Measurements from ENCODE around the gene NDUFA8.

Gene NDUFA8

DNA sequence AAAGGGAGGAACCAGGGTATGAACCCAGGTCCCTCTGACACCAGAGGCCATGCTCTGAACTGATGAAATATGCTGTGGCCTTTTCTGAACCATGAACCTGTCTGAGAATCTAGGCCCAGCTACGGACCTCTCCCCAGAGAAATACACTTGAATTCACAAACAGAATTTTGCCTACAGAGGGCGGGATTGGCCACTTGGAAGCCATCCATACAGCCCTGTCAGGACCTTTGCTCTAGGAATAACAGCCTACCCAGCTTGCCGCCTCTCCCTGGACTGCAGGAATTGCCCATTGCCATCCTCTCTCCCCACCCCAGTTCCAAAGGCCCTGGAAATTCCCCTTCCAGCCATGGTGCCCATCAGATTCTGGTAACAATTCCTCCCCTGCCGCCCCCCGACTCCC lies 26.7 kb upstream of the NDUFA8 start:
- no peak for DNase-seq
- 96% methylated on average over 5 of the region's 5 CpGs for WGBS (ENCODE audit: insufficient coverage)
- POLR2A ChIA-PET = no interaction called here
- H3K36me3 ChIP-seq (ENCODE audit: control insufficient read depth in 4 of 4, insufficient read depth in 4 of 4, low read length in 3 of 4) = no peaks in the 10 kb centered on the region
- CTCF ChIA-PET = interaction anchor here (1.0 to 1.1 kb wide), 2 partner anchors 14 to 22 kb away, joined by 3 read pairs; no protein-coding TSS in a partner anchor
- H3K9me3 ChIP-seq (ENCODE audit: control extremely low read depth in 1 of 5, control insufficient read depth in 4 of 5, insufficient read depth in 2 of 5, low read depth in 1 of 5, low read length in 4 of 5) = no peaks in the 10 kb centered on the region
- H3K4me1 ChIP-seq (ENCODE audit: control extremely low read depth in 1 of 4, control insufficient read depth in 4 of 4, insufficient read depth in 4 of 4, low read length in 3 of 4) = no peaks in the 10 kb centered on the region
- H3K27ac ChIP-seq (ENCODE audit: insufficient read depth in 1 of 2, low read depth in 1 of 2, low read length in 2 of 2, poor library complexity in 1 of 2, severe bottlenecking in 2 of 2) = no peak overlapping the region
- no peak overlapping the region for H3K4me3 ChIP-seq (ENCODE audit: control insufficient read depth in 1 of 7, extremely low read depth in 1 of 7, insufficient read depth in 4 of 7, low read depth in 2 of 7, low read length in 6 of 7)
- H3K27me3 ChIP-seq (replicated peaks in 2 of 5; ENCODE audit: control insufficient read depth in 4 of 5, insufficient read depth in 5 of 5, low read length in 4 of 5) = no peaks in the 10 kb centered on the region

DNA sequence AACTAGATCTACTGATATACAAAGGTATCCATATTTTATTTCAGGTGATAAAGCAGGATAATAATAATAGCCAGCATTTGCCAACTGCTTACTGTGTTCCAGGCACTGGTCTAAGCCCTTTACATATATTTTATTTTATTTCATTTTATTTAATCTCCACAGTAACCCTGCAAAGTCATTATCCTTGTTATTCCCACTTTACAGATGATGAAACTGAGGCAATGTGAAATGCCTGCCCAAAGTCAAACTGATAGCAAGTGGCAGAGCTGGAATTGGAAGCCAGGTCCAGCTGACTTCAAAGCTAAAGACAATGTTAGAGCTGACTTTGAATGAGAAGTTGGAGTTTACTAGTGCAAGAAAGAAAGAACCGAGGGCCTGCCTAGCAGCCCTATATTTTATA lies 25.0 kb upstream of the NDUFA8 start:
- ChIA-PET CTCF (interaction anchor here (0.7 to 1.0 kb wide), 2 partner anchors 17 to 39 kb away, joined by 3 read pairs; no protein-coding TSS in a partner anchor), POLR2A (no interaction called here)
- no peak overlapping the region for H3K4me3 ChIP-seq (ENCODE audit: control insufficient read depth in 1 of 7, extremely low read depth in 1 of 7, insufficient read depth in 4 of 7, low read depth in 2 of 7, low read length in 6 of 7)
- no peaks in the 10 kb centered on the region for H3K9me3 ChIP-seq (ENCODE audit: control extremely low read depth in 1 of 5, control insufficient read depth in 4 of 5, insufficient read depth in 2 of 5, low read depth in 1 of 5, low read length in 4 of 5)
- DNase-seq = no peak
- no CpG with 5 or more reads among the region's 1 CpG for WGBS (ENCODE audit: insufficient coverage)
- no peaks in the 10 kb centered on the region for H3K36me3 ChIP-seq (ENCODE audit: control insufficient read depth in 4 of 4, insufficient read depth in 4 of 4, low read length in 3 of 4)
- H3K4me1 ChIP-seq (ENCODE audit: control extremely low read depth in 1 of 4, control insufficient read depth in 4 of 4, insufficient read depth in 4 of 4, low read length in 3 of 4) = peaks cover 0 to 4% (median 0%) of the 10 kb centered on the region in 4 experiments
- H3K27me3 ChIP-seq (replicated peaks in 2 of 5; ENCODE audit: control insufficient read depth in 4 of 5, insufficient read depth in 5 of 5, low read length in 4 of 5) = no peaks in the 10 kb centered on the region
- H3K27ac ChIP-seq (ENCODE audit: insufficient read depth in 1 of 2, low read depth in 1 of 2, low read length in 2 of 2, poor library complexity in 1 of 2, severe bottlenecking in 2 of 2) = no peak overlapping the region

GRCh38 chr9:122183501-122183900 lies 23.9 kb upstream of the NDUFA8 start:
- Histone ChIP-seq H3K9me3 (ENCODE audit: control extremely low read depth in 1 of 5, control insufficient read depth in 4 of 5, insufficient read depth in 2 of 5, low read depth in 1 of 5, low read length in 4 of 5) (no peaks in the 10 kb centered on the region), H3K36me3 (ENCODE audit: control insufficient read depth in 4 of 4, insufficient read depth in 4 of 4, low read length in 3 of 4) (no peaks in the 10 kb centered on the region), H3K4me3 (ENCODE audit: control insufficient read depth in 1 of 7, extremely low read depth in 1 of 7, insufficient read depth in 4 of 7, low read depth in 2 of 7, low read length in 6 of 7) (no peak overlapping the region), H3K4me1 (ENCODE audit: control extremely low read depth in 1 of 4, control insufficient read depth in 4 of 4, insufficient read depth in 4 of 4, low read length in 3 of 4) (peaks cover 0 to 5% (median 0%) of the 10 kb centered on the region in 4 experiments), H3K27me3 (replicated peaks in 2 of 5; ENCODE audit: control insufficient read depth in 4 of 5, insufficient read depth in 5 of 5, low read length in 4 of 5) (no peaks in the 10 kb centered on the region), H3K27ac (ENCODE audit: insufficient read depth in 1 of 2, low read depth in 1 of 2, low read length in 2 of 2, poor library complexity in 1 of 2, severe bottlenecking in 2 of 2) (no peak overlapping the region)
- 93% methylated on average over 7 of the region's 7 CpGs for WGBS (ENCODE audit: insufficient coverage)
- ChIA-PET POLR2A (no interaction called here), CTCF (interaction anchor here (1.2 to 1.5 kb wide), 2 partner anchors 13 to 38 kb away, joined by 4 to 6 read pairs; no protein-coding TSS in a partner anchor)
- no peak for DNase-seq

GRCh38 chr9:122180633-122181032 lies 21.1 kb upstream of the NDUFA8 start:
- WGBS (ENCODE audit: insufficient coverage) = 67% methylated on average over 2 of the region's 4 CpGs
- Histone ChIP-seq H3K4me1 (ENCODE audit: control extremely low read depth in 1 of 4, control insufficient read depth in 4 of 4, insufficient read depth in 4 of 4, low read length in 3 of 4) (peaks cover 0 to 5% (median 0%) of the 10 kb centered on the region in 4 experiments), H3K4me3 (ENCODE audit: control insufficient read depth in 1 of 7, extremely low read depth in 1 of 7, insufficient read depth in 4 of 7, low read depth in 2 of 7, low read length in 6 of 7) (no peak overlapping the region), H3K27me3 (replicated peaks in 2 of 5; ENCODE audit: control insufficient read depth in 4 of 5, insufficient read depth in 5 of 5, low read length in 4 of 5) (no peaks in the 10 kb centered on the region), H3K36me3 (ENCODE audit: control insufficient read depth in 4 of 4, insufficient read depth in 4 of 4, low read length in 3 of 4) (no peaks in the 10 kb centered on the region), H3K9me3 (ENCODE audit: control extremely low read depth in 1 of 5, control insufficient read depth in 4 of 5, insufficient read depth in 2 of 5, low read depth in 1 of 5, low read length in 4 of 5) (no peaks in the 10 kb centered on the region), H3K27ac (ENCODE audit: insufficient read depth in 1 of 2, low read depth in 1 of 2, low read length in 2 of 2, poor library complexity in 1 of 2, severe bottlenecking in 2 of 2) (no peak overlapping the region)
- ChIA-PET POLR2A (no interaction called here), CTCF (interaction anchor here (1.2 kb wide), 2 partner anchors 13 to 33 kb away, joined by 3 to 4 read pairs; no protein-coding TSS in a partner anchor)
- no peak for DNase-seq

DNA sequence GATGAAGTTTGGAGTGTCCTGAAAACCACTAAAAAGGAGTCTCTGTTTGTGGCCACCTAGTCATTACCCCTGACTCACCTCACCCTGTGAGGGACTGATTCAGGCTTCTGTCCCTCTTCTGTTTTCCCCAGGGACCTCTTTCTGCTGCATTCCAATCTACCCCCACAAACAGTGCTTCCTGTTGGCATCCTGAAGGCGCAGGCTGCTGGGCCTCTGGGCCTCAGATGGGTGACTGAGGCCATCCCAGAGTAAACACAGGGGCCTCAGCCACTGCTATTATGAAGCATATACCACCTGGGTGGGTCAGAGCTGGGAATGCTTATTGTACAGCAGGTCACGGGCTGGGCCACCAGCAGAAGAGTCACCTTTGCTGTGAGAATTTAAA lies 20.1 kb upstream of the NDUFA8 start:
- no peaks in the 10 kb centered on the region for H3K9me3 ChIP-seq (ENCODE audit: control extremely low read depth in 1 of 5, control insufficient read depth in 4 of 5, insufficient read depth in 2 of 5, low read depth in 1 of 5, low read length in 4 of 5)
- POLR2A ChIA-PET = no interaction called here
- H3K4me1 ChIP-seq (ENCODE audit: control extremely low read depth in 1 of 4, control insufficient read depth in 4 of 4, insufficient read depth in 4 of 4, low read length in 3 of 4) = peaks cover 0 to 5% (median 0%) of the 10 kb centered on the region in 4 experiments
- no peak for DNase-seq
- no peak overlapping the region for H3K27ac ChIP-seq (ENCODE audit: insufficient read depth in 1 of 2, low read depth in 1 of 2, low read length in 2 of 2, poor library complexity in 1 of 2, severe bottlenecking in 2 of 2)
- CTCF ChIA-PET = interaction anchor here (1.2 kb wide), 1 partner anchor 34 kb away, joined by 3 read pairs; no protein-coding TSS in a partner anchor
- no peak overlapping the region for H3K4me3 ChIP-seq (ENCODE audit: control insufficient read depth in 1 of 7, extremely low read depth in 1 of 7, insufficient read depth in 4 of 7, low read depth in 2 of 7, low read length in 6 of 7)
- no peaks in the 10 kb centered on the region for H3K36me3 ChIP-seq (ENCODE audit: control insufficient read depth in 4 of 4, insufficient read depth in 4 of 4, low read length in 3 of 4)
- WGBS (ENCODE audit: insufficient coverage) = 100% methylated on average over 1 of the region's 2 CpGs
- H3K27me3 ChIP-seq (replicated peaks in 2 of 5; ENCODE audit: control insufficient read depth in 4 of 5, insufficient read depth in 5 of 5, low read length in 4 of 5) = no peaks in the 10 kb centered on the region

DNA sequence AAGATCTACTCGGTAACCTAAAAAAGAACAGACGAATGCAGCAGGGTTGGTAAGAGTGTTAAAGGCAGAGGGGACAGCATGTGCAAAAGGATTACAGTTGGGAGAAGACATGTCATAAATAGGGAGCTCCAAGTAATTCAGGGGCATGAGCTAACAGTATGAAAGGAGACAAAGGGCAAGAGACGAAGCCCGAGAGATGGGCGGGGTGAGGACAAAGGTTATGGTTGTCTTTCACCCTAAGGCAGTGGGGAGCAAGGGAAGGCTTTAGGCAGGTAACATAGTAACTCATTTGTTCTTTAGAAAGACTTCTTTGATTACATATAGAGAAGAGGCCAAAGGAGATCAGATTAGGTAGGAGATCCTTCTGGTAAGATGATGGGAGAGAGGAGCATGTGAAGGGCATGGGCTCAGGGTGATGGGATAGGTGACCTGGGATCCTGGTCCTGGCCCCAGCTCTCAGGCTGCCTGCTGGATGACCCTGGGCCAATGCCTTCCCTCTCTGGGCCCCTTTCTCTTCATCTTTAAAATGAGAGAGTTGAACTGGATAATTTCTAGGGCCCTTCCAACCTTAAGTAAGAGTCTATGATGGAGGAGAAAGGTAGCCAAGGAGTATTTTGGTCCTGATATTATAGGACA lies 19.6 kb upstream of the NDUFA8 start:
- Histone ChIP-seq H3K27ac (ENCODE audit: insufficient read depth in 1 of 2, low read depth in 1 of 2, low read length in 2 of 2, poor library complexity in 1 of 2, severe bottlenecking in 2 of 2) (no peak overlapping the region), H3K27me3 (replicated peaks in 2 of 5; ENCODE audit: control insufficient read depth in 4 of 5, insufficient read depth in 5 of 5, low read length in 4 of 5) (no peaks in the 10 kb centered on the region), H3K36me3 (ENCODE audit: control insufficient read depth in 4 of 4, insufficient read depth in 4 of 4, low read length in 3 of 4) (no peaks in the 10 kb centered on the region), H3K4me3 (ENCODE audit: control insufficient read depth in 1 of 7, extremely low read depth in 1 of 7, insufficient read depth in 4 of 7, low read depth in 2 of 7, low read length in 6 of 7) (no peak overlapping the region), H3K4me1 (ENCODE audit: control extremely low read depth in 1 of 4, control insufficient read depth in 4 of 4, insufficient read depth in 4 of 4, low read length in 3 of 4) (peaks cover 0 to 5% (median 0%) of the 10 kb centered on the region in 4 experiments), H3K9me3 (ENCODE audit: control extremely low read depth in 1 of 5, control insufficient read depth in 4 of 5, insufficient read depth in 2 of 5, low read depth in 1 of 5, low read length in 4 of 5) (no peaks in the 10 kb centered on the region)
- POLR2A ChIA-PET = no interaction called here
- 100% methylated on average over 3 of the region's 5 CpGs for WGBS (ENCODE audit: insufficient coverage)
- CTCF ChIA-PET = interaction anchor here (0.8 to 1.2 kb wide), 3 partner anchors 33 to 35 kb away, joined by 3 to 4 read pairs (median 3); no protein-coding TSS in a partner anchor
- no peak for DNase-seq

GRCh38 chr9:122176916-122177315 lies 17.3 kb upstream of the NDUFA8 start:
- WGBS (ENCODE audit: insufficient coverage) = 100% methylated on average over 2 of the region's 2 CpGs
- DNase-seq = no peak
- ChIA-PET CTCF (interaction anchor here (1.3 kb wide), 1 partner anchor 16 kb away, joined by 4 read pairs; no protein-coding TSS in a partner anchor), POLR2A (no interaction called here)
- Histone ChIP-seq H3K36me3 (ENCODE audit: control insufficient read depth in 4 of 4, insufficient read depth in 4 of 4, low read length in 3 of 4) (no peaks in the 10 kb centered on the region), H3K4me1 (ENCODE audit: control extremely low read depth in 1 of 4, control insufficient read depth in 4 of 4, insufficient read depth in 4 of 4, low read length in 3 of 4) (peaks cover 0 to 5% (median 2%) of the 10 kb centered on the region in 4 experiments), H3K9me3 (ENCODE audit: control extremely low read depth in 1 of 5, control insufficient read depth in 4 of 5, insufficient read depth in 2 of 5, low read depth in 1 of 5, low read length in 4 of 5) (no peaks in the 10 kb centered on the region), H3K27me3 (replicated peaks in 2 of 5; ENCODE audit: control insufficient read depth in 4 of 5, insufficient read depth in 5 of 5, low read length in 4 of 5) (no peaks in the 10 kb centered on the region), H3K27ac (ENCODE audit: insufficient read depth in 1 of 2, low read depth in 1 of 2, low read length in 2 of 2, poor library complexity in 1 of 2, severe bottlenecking in 2 of 2) (no peak overlapping the region), H3K4me3 (ENCODE audit: control insufficient read depth in 1 of 7, extremely low read depth in 1 of 7, insufficient read depth in 4 of 7, low read depth in 2 of 7, low read length in 6 of 7) (no peak overlapping the region)
